ENCODE data around the gene ITGAE. TPM values are rescaled to one million over a fixed set of nuclear protein-coding genes. Genes with fewer than 3 reads are reported as not detected.
"Not testable (repeated sequence)": the region's sequence is repeated elsewhere in the genome, so short reads cannot be mapped to it uniquely, and the experiment has no call there.

The ITGAE gene
- polyA plus RNA-seq, 2 of the 4 experiments (the other 2 are of a cell fraction) = 154 to 156 TPM

- TF ChIP-seq HOXA7 (CRISPR knock-in tag; IDR thresholded peaks at IDR 0.05) (no peak), SMC3 (IDR thresholded peaks at IDR 0.05) (no peak), POLR2A (IDR thresholded peaks at IDR 0.05; ENCODE audit: low read length) (no peak), HES2 (IDR thresholded peaks at IDR 0.05) (no peak), TP53 (CRISPR knock-in tag; IDR thresholded peaks at IDR 0.05) (no peak)
These were observed 62.3 kb downstream of the ITGAE start (continued) for GRCh38 chr17:3738562-3739295.

GRCh38 chr17:3735515-3735914 lies 65.5 kb downstream of the ITGAE start:
- 55% methylated on average over 8 of the region's 8 CpGs for WGBS (ENCODE audit: missing lambda C conversion rate)
- no peak overlapping the region for H3K4me3 ChIP-seq
- TF ChIP-seq ATOH8 (CRISPR knock-in tag; IDR thresholded peaks at IDR 0.05; ENCODE audit: low read depth) (no peak), MAFK (IDR thresholded peaks at IDR 0.05; ENCODE audit: partially characterized antibody) (no peak), NFE2L2 (conservative IDR thresholded peaks at IDR 0.05; ENCODE audit: low read length) (no peak), POLR2AphosphoS2 (conservative IDR thresholded peaks at IDR 0.05; ENCODE audit: low read length) (no peak), JUNB (IDR thresholded peaks at IDR 0.05) (no peak), BCL3 (IDR thresholded peaks at IDR 0.05) (no peak), ZFP36 (IDR thresholded peaks at IDR 0.05; ENCODE audit: borderline replicate concordance, partially characterized antibody) (no peak), REST (IDR thresholded peaks at IDR 0.05) (no peak), KDM5A (IDR thresholded peaks at IDR 0.05) (no peak), FOSB (CRISPR knock-in tag; IDR thresholded peaks at IDR 0.05) (no peak), POLR2A (IDR thresholded peaks at IDR 0.05; ENCODE audit: low read length) (no peak), TP53 (CRISPR knock-in tag; IDR thresholded peaks at IDR 0.05) (no peak), MYC (IDR thresholded peaks at IDR 0.05; ENCODE audit: borderline replicate concordance, low read length) (no peak), FOXS1 (CRISPR knock-in tag; IDR thresholded peaks at IDR 0.05) (no peak), KDM1A (IDR thresholded peaks at IDR 0.05; ENCODE audit: low read depth) (no peak), SMC3 (IDR thresholded peaks at IDR 0.05) (no peak), CBX8 (IDR thresholded peaks at IDR 0.05) (no peak), HOXA7 (CRISPR knock-in tag; IDR thresholded peaks at IDR 0.05) (no peak), CTCF (IDR thresholded peaks at IDR 0.05) (no peak), CEBPB (IDR thresholded peaks at IDR 0.05) (no peak)
- ATAC-seq (no peak), FAIRE-seq (no peak), DNase-seq (ENCODE audit: low read depth in 1 of 2, low spot score in 1 of 2) (peak in 1 of 2 experiments; percentile 54)
- no peaks in the 10 kb centered on the region for H3K9me3 ChIP-seq
- H3K4me2 ChIP-seq = no peak overlapping the region
- H3K4me1 ChIP-seq = 0 out of 3 replicates have a peak, but pooled peaks cover 4% of the 10 kb centered on the region
- ChIA-PET CTCF (interaction anchor here (1.1 to 16.3 kb wide), 24 partner anchors 8 to 687 kb away, joined by 3 to 491 read pairs (median 15); partner anchors contain the start of genes HASPIN, NCBP3 and P2RX1), POLR2A (interaction anchor here (0.8 kb wide), 1 partner anchor 87 kb away, joined by 3 read pairs; no protein-coding TSS in a partner anchor)
- no peak overlapping the region for H3K27ac ChIP-seq

GRCh38 chr17:3734911-3735276 lies 66.1 kb downstream of the ITGAE start:
- POLR2A ChIA-PET; DNase-seq (ENCODE audit: low read depth in 1 of 2, low spot score in 1 of 2); H3K4me2 ChIP-seq; ATAC-seq; H3K4me1 ChIP-seq; H3K9me3 ChIP-seq; FAIRE-seq; H3K27ac ChIP-seq; H3K4me3 ChIP-seq: not testable (repeated sequence)
- CTCF ChIA-PET = interaction anchor here (0.6 to 16.3 kb wide), 37 partner anchors 9 to 686 kb away, joined by 3 to 491 read pairs (median 5); partner anchors contain the start of genes HASPIN, ITGAE, NCBP3 and P2RX1
- 87% methylated on average over 10 of the region's 10 CpGs for WGBS (ENCODE audit: missing lambda C conversion rate)

Data from A549 (cell line).